ENCODE data around the gene PACSIN1. TPM values are rescaled to one million over a fixed set of nuclear protein-coding genes. Genes with fewer than 3 reads are reported as not detected.

Gene PACSIN1, protein sequence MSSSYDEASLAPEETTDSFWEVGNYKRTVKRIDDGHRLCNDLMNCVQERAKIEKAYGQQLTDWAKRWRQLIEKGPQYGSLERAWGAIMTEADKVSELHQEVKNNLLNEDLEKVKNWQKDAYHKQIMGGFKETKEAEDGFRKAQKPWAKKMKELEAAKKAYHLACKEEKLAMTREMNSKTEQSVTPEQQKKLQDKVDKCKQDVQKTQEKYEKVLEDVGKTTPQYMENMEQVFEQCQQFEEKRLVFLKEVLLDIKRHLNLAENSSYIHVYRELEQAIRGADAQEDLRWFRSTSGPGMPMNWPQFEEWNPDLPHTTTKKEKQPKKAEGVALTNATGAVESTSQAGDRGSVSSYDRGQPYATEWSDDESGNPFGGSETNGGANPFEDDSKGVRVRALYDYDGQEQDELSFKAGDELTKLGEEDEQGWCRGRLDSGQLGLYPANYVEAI
- total RNA-seq (0.32 TPM), polyA plus RNA-seq (0.20 TPM)

DNA sequence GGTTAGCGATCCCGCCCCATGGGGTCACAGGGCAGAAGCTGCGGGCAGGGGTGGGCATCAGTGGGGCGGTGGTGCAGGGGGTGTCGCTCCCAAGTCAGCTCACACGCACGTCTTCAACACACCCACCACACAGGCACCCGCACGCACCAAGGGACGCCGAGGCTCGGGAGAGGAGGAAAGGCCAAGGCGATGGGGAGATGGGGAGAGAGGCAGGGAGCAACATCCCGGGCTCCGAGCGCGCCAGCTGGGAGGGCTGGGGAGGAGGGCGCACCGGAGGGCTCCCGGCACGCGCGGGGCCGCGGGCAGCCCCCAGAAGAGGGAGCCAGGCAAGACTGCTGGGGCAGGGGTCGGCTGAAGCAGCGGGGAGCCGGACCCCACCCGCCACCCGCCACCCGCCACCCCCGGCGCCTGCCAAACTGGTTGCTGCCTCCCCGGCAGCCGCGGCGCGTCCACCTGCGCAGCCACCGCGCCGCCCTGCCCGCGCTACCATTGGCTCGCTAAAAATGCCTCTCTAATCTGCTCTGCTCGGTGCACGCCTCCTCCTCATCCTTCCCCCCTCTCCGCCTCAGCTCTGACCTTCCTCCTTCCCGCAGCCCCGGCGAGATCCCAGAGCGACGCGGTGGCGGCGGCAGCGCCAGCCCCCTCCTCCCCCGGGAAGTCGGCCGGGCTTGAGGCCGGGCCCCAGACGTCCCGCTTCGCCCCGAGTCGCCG is at the start of gene PACSIN1:
PACSIN1 (plus strand) TSS at position 546 of the 711 bp plus-strand sequence. CDS start 60,230 bp downstream, outside the sequence.
- WGBS: 2% methylated on average over 67 of the region's 67 CpGs
- peak within 1 kb of the TSS; percentile 21 for H3K4me3 ChIP-seq (ENCODE audit: low read depth, low read length)
- no peaks in the 10 kb centered on the region for H3K36me3 ChIP-seq (ENCODE audit: insufficient read depth)
- no peaks in the 10 kb centered on the region for H3K4me1 ChIP-seq (ENCODE audit: insufficient read depth)
- no peak for DNase-seq (ENCODE audit: extremely low spot score)
- H3K27ac ChIP-seq (ENCODE audit: low read depth): no peak within 1 kb of the TSS

- Histone ChIP-seq H3K4me3 (ENCODE audit: low read depth, low read length) (no peak overlapping the region), H3K27ac (ENCODE audit: low read depth) (no peak overlapping the region), H3K36me3 (ENCODE audit: insufficient read depth) (peaks cover 13% of the 10 kb centered on the region), H3K4me1 (ENCODE audit: insufficient read depth) (no peaks in the 10 kb centered on the region)
- WGBS: 64% methylated on average over 7 of the region's 7 CpGs
- DNase-seq (ENCODE audit: extremely low spot score): no peak
These were observed 49.0 kb upstream of the PACSIN1 start for GRCh38 chr6:34416877-34417371.

DNA sequence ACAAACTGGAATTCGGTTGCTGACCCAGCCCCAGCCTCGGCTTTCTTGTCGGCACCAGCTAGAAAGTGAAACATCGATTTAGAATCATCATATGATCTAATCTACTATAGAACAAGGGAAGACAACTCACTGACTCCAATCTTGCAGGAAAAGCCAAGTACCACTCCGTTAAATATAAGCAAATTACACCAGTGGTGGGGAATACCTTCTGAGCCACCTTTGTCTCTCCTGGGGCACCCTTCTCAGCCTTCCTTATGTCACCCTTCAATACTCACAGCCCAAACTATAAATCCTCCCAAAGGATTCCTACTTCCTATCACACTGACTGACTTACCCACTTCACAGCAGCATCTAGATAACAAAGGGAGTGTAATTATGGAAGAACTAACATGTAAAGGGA is 47.5 kb upstream of the PACSIN1 start:
- DNase-seq (ENCODE audit: extremely low spot score): no peak
- Histone ChIP-seq H3K4me1 (ENCODE audit: insufficient read depth) (no peaks in the 10 kb centered on the region), H3K4me3 (ENCODE audit: low read depth, low read length) (no peak overlapping the region), H3K27ac (ENCODE audit: low read depth) (no peak overlapping the region), H3K36me3 (ENCODE audit: insufficient read depth) (peaks cover 16% of the 10 kb centered on the region)
- 73% methylated on average over 5 of the region's 5 CpGs for WGBS

- H3K36me3 ChIP-seq (ENCODE audit: insufficient read depth): peaks cover 10% of the 10 kb centered on the region
- no peak for DNase-seq (ENCODE audit: extremely low spot score)
- WGBS: 93% methylated on average over 5 of the region's 5 CpGs
- H3K27ac ChIP-seq (ENCODE audit: low read depth): no peak overlapping the region
- H3K4me3 ChIP-seq (ENCODE audit: low read depth, low read length): no peak overlapping the region
- H3K4me1 ChIP-seq (ENCODE audit: insufficient read depth): peaks cover 2% of the 10 kb centered on the region
These were observed 42.6 kb upstream of the PACSIN1 start for GRCh38 chr6:34423254-34423653.

GRCh38 chr6:34424200-34425131 is 41.4 kb upstream of the PACSIN1 start:
- peaks cover 2% of the 10 kb centered on the region for H3K4me1 ChIP-seq (ENCODE audit: insufficient read depth)
- no peak overlapping the region for H3K27ac ChIP-seq (ENCODE audit: low read depth)
- no peak for DNase-seq (ENCODE audit: extremely low spot score)
- peaks cover 9% of the 10 kb centered on the region for H3K36me3 ChIP-seq (ENCODE audit: insufficient read depth)
- 82% methylated on average over 19 of the region's 19 CpGs for WGBS
- no peak overlapping the region for H3K4me3 ChIP-seq (ENCODE audit: low read depth, low read length)

DNA sequence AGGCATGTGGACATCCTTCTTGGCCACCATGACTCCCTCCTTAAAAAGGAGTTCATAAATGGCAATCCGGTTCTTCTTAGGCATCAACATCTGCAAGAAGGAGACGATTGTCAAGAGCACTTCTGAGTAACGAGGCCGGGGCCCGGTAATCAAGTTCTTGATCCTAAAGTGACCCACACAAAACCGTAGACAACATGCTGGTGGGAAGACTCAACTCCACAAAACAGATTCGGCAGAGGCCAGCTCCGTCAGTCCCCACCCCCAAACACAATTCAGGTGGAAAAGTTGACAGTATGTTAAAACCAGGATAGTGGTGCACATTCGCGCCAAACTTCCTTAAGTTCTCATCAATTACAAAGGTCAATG is 40.8 kb upstream of the PACSIN1 start:
- peaks cover 9% of the 10 kb centered on the region for H3K36me3 ChIP-seq (ENCODE audit: insufficient read depth)
- H3K4me3 ChIP-seq (ENCODE audit: low read depth, low read length): peak overlapping the region; percentile 90
- peaks cover 2% of the 10 kb centered on the region for H3K4me1 ChIP-seq (ENCODE audit: insufficient read depth)
- H3K27ac ChIP-seq (ENCODE audit: low read depth): peak overlapping the region; percentile 30
- no peak for DNase-seq (ENCODE audit: extremely low spot score)
- WGBS: 4% methylated on average over 10 of the region's 10 CpGs

DNA sequence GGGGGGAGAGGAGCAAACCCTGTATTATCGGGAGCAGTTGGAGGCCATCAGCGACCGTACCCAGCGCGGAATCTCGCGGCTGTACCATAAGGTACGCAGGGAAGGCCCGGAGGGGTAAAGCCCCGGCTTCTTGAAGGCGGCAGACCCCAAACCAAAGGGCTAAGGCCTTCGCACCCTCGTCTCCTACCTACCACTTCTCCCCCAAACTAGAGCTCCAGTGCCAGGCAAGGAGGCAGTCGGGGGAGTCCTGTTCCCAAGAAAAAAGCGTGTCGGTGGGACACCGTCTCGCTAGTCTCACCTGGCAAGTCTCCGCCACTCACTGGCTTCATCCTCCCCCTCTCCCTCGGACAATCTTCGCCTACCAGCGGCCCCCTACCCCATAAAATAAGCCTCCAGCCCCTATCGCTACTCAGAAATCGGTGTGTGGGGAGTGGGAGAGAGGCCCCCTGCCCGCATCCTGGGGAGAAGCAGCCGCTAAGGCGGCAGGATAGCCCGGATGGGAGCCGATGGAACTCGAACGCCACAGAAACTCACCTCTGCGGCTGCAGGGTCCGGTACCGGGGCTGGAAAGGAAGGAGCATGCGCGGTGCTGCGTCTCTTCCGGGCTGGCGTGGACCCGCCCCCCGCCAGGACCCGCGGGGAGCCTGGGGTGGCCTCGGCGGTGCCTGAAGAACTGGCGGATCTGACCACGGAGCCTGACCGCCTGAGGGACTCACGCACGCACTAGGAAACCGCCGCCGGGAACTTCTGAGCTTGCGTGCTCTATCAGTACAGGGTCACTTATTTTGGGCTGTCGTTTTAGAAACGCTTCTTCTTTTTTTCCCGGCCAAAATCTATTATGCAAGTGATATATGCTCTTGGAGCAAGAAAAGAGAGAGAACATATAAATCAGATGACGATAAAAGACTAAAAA is 40.1 kb upstream of the PACSIN1 start, which contains the start of gene RPS10:
RPS10 (minus strand) TSS at position 572 of the 913 bp plus-strand sequence. CDS start 848 bp downstream, outside the sequence.
- WGBS: under 1% methylated on average over 57 of the region's 58 CpGs
- peak; percentile 77 for DNase-seq (ENCODE audit: extremely low spot score)
- Histone ChIP-seq H3K4me3 (ENCODE audit: low read depth, low read length) (peak within 1 kb of the TSS; percentile 90), H3K27ac (ENCODE audit: low read depth) (peak within 1 kb of the TSS; percentile 30), H3K36me3 (ENCODE audit: insufficient read depth) (peaks cover 9% of the 10 kb centered on the region), H3K4me1 (ENCODE audit: insufficient read depth) (peaks cover 2% of the 10 kb centered on the region)

GRCh38 chr6:34435916-34436315 is 30.0 kb upstream of the PACSIN1 start:
- Histone ChIP-seq H3K4me3 (ENCODE audit: low read depth, low read length) (no peak overlapping the region), H3K27ac (ENCODE audit: low read depth) (no peak overlapping the region), H3K4me1 (ENCODE audit: insufficient read depth) (no peaks in the 10 kb centered on the region), H3K36me3 (ENCODE audit: insufficient read depth) (no peaks in the 10 kb centered on the region)
- no peak for DNase-seq (ENCODE audit: extremely low spot score)
- 39% methylated on average over 5 of the region's 5 CpGs for WGBS

- H3K4me3 ChIP-seq (ENCODE audit: low read depth, low read length): no peak overlapping the region
- 89% methylated on average over 38 of the region's 38 CpGs for WGBS
- H3K36me3 ChIP-seq (ENCODE audit: insufficient read depth): no peaks in the 10 kb centered on the region
- DNase-seq (ENCODE audit: extremely low spot score): no peak
- H3K27ac ChIP-seq (ENCODE audit: low read depth): no peak overlapping the region
- H3K4me1 ChIP-seq (ENCODE audit: insufficient read depth): no peaks in the 10 kb centered on the region
These were observed 28.9 kb upstream of the PACSIN1 start for GRCh38 chr6:34436803-34437643.

GRCh38 chr6:34437644-34437970 is 28.3 kb upstream of the PACSIN1 start:
- no peaks in the 10 kb centered on the region for H3K36me3 ChIP-seq (ENCODE audit: insufficient read depth)
- no peak for DNase-seq (ENCODE audit: extremely low spot score)
- 60% methylated on average over 1 of the region's 1 CpG for WGBS

GRCh38 chr6:34438705-34439104 is 27.2 kb upstream of the PACSIN1 start:
- Histone ChIP-seq H3K4me3 (ENCODE audit: low read depth, low read length) (no peak overlapping the region), H3K27ac (ENCODE audit: low read depth) (no peak overlapping the region), H3K36me3 (ENCODE audit: insufficient read depth) (no peaks in the 10 kb centered on the region), H3K4me1 (ENCODE audit: insufficient read depth) (no peaks in the 10 kb centered on the region)
- 61% methylated on average over 4 of the region's 4 CpGs for WGBS
- DNase-seq (ENCODE audit: extremely low spot score): no peak

More at GRCh38 chr6:34437644-34437970, 28.3 kb upstream of the PACSIN1 start:
- no peak overlapping the region for H3K27ac ChIP-seq (ENCODE audit: low read depth)
- H3K4me3 ChIP-seq (ENCODE audit: low read depth, low read length): no peak overlapping the region
- no peaks in the 10 kb centered on the region for H3K4me1 ChIP-seq (ENCODE audit: insufficient read depth)

GRCh38 chr6:34439442-34439841 is 26.4 kb upstream of the PACSIN1 start:
- Histone ChIP-seq H3K4me1 (ENCODE audit: insufficient read depth) (no peaks in the 10 kb centered on the region), H3K27ac (ENCODE audit: low read depth) (no peak overlapping the region), H3K4me3 (ENCODE audit: low read depth, low read length) (no peak overlapping the region), H3K36me3 (ENCODE audit: insufficient read depth) (no peaks in the 10 kb centered on the region)
- DNase-seq (ENCODE audit: extremely low spot score): no peak
- WGBS: 81% methylated on average over 3 of the region's 3 CpGs

Data from urinary bladder (tissue), 4 donors.